Right lobe of liver (tissue), 6 donors: ENCODE measurements around the gene ABHD2. TPM values are rescaled to one million over a fixed set of nuclear protein-coding genes. Genes with fewer than 3 reads are reported as not detected.
A peak's percentile ranks its signal among the peaks of the same experiment; 100 is the strongest.

ENCODE experiments used
- ATAC-seq, 4 donors: fragments of 200-7000 bp; cut with Tn5 transposase; one replicate each; pipeline ENCODE4 v1.9.1; 2020; ENCODE audit warnings: mild to moderate bottlenecking in 4 of 4, moderate library complexity in 4 of 4
- DNase-seq, 3 donors: peaks; one replicate each; pipeline ENCODE4 v3.0.0-alpha.2; 2020
- H3K27ac ChIP-seq, 3 donors: fragments of 200-600 bp; one replicate each; pipeline ENCODE4 v1.8.0; 2022
- H3K27me3 ChIP-seq, 2 donors: fragments of 200-600 bp; one replicate each; pipeline ENCODE4 v1.8.0; 2022
- H3K36me3 ChIP-seq, 4 donors: fragments of 200-600 bp; sonication (generic) in 1 of 4; one replicate each; pipeline versions ENCODE4 v1.5.1 to v1.8.0; 2017 to 2022; ENCODE audit warnings: control low read depth in 1 of 4
- H3K4me1 ChIP-seq, 4 donors: fragments of 200-600 bp; sonication (generic) in 1 of 4; one replicate each; pipeline versions ENCODE4 v1.5.1 to v1.8.0; 2017 to 2022; ENCODE audit warnings: control low read depth in 1 of 4
- H3K4me3 ChIP-seq, 3 donors: fragments of 200-600 bp; one replicate each; pipeline ENCODE4 v1.8.0; 2022
- H3K9me3 ChIP-seq, 4 donors: fragments of 200-600 bp; sonication (generic) in 1 of 4; one replicate each; pipeline versions ENCODE4 v1.5.1 to v1.8.0; 2017 to 2022; ENCODE audit warnings: control low read depth in 1 of 4
- CTCF ChIP-seq, 4 donors: fragments of 200-600 bp in 3 of 4; fragments of 450-650 bp in 1 of 4; IDR thresholded peaks; one replicate each; pipeline versions ENCODE4 v1.5.1 to v1.8.0; 2016 to 2022; ENCODE audit warnings: antibody characterized with exemption in 4 of 4, mild to moderate bottlenecking in 2 of 4
- POLR2A ChIP-seq: fragments of 450-650 bp; IDR thresholded peaks from one replicate; pipeline ENCODE4 v1.6.1; 2017; ENCODE audit warnings: antibody characterized with exemption, mild to moderate bottlenecking
- WGBS: methylation state at CpG from one replicate; pipeline ENCODE4 v1.1.6; 2018; ENCODE audit warnings: low coverage, low lambda C conversion rate; ENCODE audit not compliant: insufficient coverage; ENCODE audit errors: missing lambda C conversion rate; 5-methylcytosine and 5-hydroxymethylcytosine counted together
- intact Hi-C, 2 donors: fragments of 100-400 bp; cut with DNase I; formaldehyde crosslinking; loops; one replicate each; pipeline versions ENCODE4 v1.11.2 to v1.14.1; 2022
- total RNA-seq, 6 experiments: library from RNA; depleted of rRNA in 2 of 6; stranded (reverse); fragments of >200 nt in 2 of 6; fragmentation: NEBNext Ultra II Directional in 3 of 6; extraction: Animal tissue kit (Norgen Biotek cat#: 25700) in 3 of 6; gene quantifications; one replicate each; pipeline versions ENCODE4 v1.1.0 to v1.2.4, GENCODE V29; 2016 to 2023
- donor health status: DM: no; HTN: yes; CAD: no.
- donor health status: DM: no; HTN: no; CAD: no.
- donor health status: DM: no; HTN: no; CAD: no.
- donor health status: DM: no; HTN: yes; CAD: no.
- donor health status: DM: no; HTN: yes; CAD: no.

The ABHD2 gene
- total RNA-seq, 6 experiments from 2014 or later: 136 to 392 (median 315) TPM

DNA sequence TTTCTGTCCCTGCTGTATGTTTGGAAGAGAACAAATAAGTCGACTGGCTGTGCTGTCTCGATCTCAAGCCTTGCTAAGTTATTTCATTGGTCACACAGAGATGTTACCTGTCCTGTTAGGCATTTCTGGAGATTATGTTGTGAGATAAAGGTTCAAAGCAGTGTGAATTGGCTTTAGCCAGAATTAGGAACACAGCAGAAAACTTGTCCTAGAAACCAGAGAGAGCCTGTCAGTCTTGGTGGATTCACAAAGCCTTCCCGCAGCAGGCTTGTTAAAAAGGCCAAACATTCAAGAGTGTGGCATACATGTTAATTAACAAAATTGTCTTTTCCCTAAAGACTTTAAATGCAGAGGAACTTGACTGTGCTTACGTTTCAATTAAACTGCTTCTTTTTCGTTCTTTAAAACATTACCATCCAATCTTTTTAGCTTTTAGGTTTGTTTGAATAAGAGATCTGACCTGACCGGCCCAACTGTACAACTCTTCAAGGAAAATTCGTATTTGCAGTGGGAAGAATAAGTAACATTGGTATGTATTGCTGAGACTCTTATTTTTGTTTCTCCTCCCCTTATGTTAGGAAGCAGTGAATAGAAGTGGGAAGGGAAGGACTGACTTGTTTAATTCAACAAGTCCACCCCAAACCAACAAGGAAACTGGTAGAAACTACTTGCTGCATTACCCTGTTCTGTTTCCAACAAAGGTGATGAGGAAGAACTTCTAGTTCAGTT is 25.2 kb downstream of the ABHD2 start:
- Histone ChIP-seq H3K9me3 (no peaks in the 10 kb centered on the region), H3K4me3 (no peak overlapping the region), H3K27me3 (no peaks in the 10 kb centered on the region), H3K36me3 (peaks cover 0 to 16% (median 6%) of the 10 kb centered on the region in 4 donors), H3K4me1 (peaks cover 0 to 53% (median 15%) of the 10 kb centered on the region in 4 donors), H3K27ac (peak overlapping the region; percentile 80 to 84 (median 83))
- no peak for DNase-seq
- TF ChIP-seq CTCF (IDR thresholded peaks at IDR 0.05) (no peak), POLR2A (no peak)
- intact Hi-C loops: no loop called here
- no peak for ATAC-seq
- WGBS: 65% methylated on average over 7 of the region's 7 CpGs

DNA sequence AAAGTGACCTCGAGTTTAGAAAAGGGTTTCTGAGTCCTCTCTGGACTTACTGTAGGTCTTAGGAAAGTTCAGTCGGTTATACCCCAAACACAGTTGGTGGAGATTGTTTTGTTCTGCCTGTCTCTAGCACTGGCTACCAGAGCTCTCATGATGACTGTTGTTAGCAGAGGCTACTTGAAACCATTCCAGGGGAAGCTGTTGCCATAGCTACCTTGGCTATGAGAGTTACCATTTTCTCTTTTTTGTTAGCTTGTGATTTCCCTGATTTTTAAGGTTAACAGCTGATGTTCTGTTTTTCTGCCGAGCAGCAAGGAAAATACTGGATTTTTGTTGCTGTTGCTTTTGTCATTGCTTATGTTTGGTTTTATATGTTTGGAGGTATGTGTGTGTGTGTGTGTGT is 26.7 kb downstream of the ABHD2 start:
- no peaks in the 10 kb centered on the region for H3K9me3 ChIP-seq
- intact Hi-C loops: no loop called here
- TF ChIP-seq POLR2A: no peak
- no peak for TF ChIP-seq CTCF (IDR thresholded peaks at IDR 0.05)
- DNase-seq (no peak), ATAC-seq (peak in 3 of 4 donors; percentile 25 to 31 (median 25))
- H3K4me1 ChIP-seq: peaks cover 0 to 68% (median 22%) of the 10 kb centered on the region in 4 donors
- WGBS: 32% methylated on average over 3 of the region's 3 CpGs
- peaks cover 0 to 16% (median 6%) of the 10 kb centered on the region in 4 donors for H3K36me3 ChIP-seq
- H3K27ac ChIP-seq: peak overlapping the region; percentile 80 to 84 (median 83)
- no peaks in the 10 kb centered on the region for H3K27me3 ChIP-seq
- H3K4me3 ChIP-seq: no peak overlapping the region

DNA sequence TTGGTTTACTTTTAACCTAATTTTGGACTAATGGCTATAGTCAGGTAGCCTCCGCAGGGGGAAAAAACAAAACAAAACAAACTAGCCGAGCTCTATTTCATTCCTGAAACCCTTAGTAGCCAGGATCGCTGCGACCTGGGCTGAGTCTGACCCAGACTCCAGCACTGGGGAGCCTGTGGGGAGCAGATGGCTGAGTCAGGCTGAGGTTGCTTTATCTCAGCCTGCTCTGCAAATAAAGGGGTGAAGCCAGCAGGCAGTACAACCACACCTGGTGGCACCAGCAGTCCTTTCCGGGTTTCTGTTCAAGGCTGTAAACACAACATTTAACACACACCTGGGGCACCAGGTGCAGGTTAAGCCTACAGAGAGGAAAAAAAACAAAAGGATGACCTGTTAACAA is 27.3 kb downstream of the ABHD2 start:
- TF ChIP-seq POLR2A (peak; percentile 44), CTCF (IDR thresholded peaks at IDR 0.05) (no peak)
- peak; percentile 34 to 72 (median 60) for ATAC-seq
- intact Hi-C loops: no loop called here
- peaks cover 0 to 16% (median 6%) of the 10 kb centered on the region in 4 donors for H3K36me3 ChIP-seq
- DNase-seq: peak in 2 of 3 donors; percentile 43 to 69
- no peak overlapping the region for H3K4me3 ChIP-seq
- 26% methylated on average over 5 of the region's 5 CpGs for WGBS
- peaks cover 0 to 74% (median 25%) of the 10 kb centered on the region in 4 donors for H3K4me1 ChIP-seq
- H3K27ac ChIP-seq: peak overlapping the region; percentile 59 to 95 (median 83)
- no peaks in the 10 kb centered on the region for H3K9me3 ChIP-seq
- H3K27me3 ChIP-seq: no peaks in the 10 kb centered on the region

GRCh38 chr15:89116404-89116803 is 28.1 kb downstream of the ABHD2 start:
- H3K27ac ChIP-seq: peak overlapping the region in 2 of 3 donors; percentile 83 to 95
- ATAC-seq (no peak), DNase-seq (no peak)
- no peak overlapping the region for H3K4me3 ChIP-seq
- peaks cover 0 to 82% (median 29%) of the 10 kb centered on the region in 4 donors for H3K4me1 ChIP-seq
- intact Hi-C loops: no loop called here
- H3K36me3 ChIP-seq: peaks cover 0 to 16% (median 6%) of the 10 kb centered on the region in 4 donors
- TF ChIP-seq POLR2A (no peak), CTCF (IDR thresholded peaks at IDR 0.05) (no peak)
- no peaks in the 10 kb centered on the region for H3K27me3 ChIP-seq
- no peaks in the 10 kb centered on the region for H3K9me3 ChIP-seq
- 48% methylated on average over 6 of the region's 7 CpGs for WGBS
